Measurements from ENCODE around the gene ITPR1. TPM values are rescaled to one million over a fixed set of nuclear protein-coding genes. Genes with fewer than 3 reads are reported as not detected.

Gene ITPR1
- total RNA-seq, 4 donors from 2014 or later: 56.1 to 71.2 (median 61.9) TPM

DNA sequence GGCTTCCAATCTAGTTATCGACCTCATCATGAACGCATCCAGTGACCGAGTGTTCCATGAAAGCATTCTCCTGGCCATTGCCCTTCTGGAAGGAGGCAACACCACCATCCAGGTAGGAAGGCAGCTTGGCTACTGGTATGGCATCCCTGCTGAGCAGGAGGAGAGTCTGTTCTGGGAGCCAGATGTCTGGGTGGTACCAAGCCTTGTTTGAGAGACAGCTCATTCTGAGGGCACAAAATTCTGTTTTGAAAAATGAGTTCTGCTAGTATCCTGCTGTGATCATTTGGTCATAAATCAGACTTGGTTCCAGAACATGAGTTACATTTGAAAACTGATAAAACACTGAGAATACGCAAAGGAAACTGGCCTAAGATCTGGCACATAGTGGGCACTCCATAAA lies 242.1 kb downstream of the ITPR1 start:
- DNase-seq (ENCODE audit: low spot score in 2 of 2): no peak
- no peaks in the 10 kb centered on the region for H3K36me3 ChIP-seq
- H3K4me3 ChIP-seq: no peak overlapping the region
- H3K27ac ChIP-seq: no peak overlapping the region
- TF ChIP-seq POLR2A (IDR thresholded peaks at IDR 0.05) (no peak), EP300 (IDR thresholded peaks at IDR 0.05) (no peak)
- TF ChIP-seq, protein P1, sequence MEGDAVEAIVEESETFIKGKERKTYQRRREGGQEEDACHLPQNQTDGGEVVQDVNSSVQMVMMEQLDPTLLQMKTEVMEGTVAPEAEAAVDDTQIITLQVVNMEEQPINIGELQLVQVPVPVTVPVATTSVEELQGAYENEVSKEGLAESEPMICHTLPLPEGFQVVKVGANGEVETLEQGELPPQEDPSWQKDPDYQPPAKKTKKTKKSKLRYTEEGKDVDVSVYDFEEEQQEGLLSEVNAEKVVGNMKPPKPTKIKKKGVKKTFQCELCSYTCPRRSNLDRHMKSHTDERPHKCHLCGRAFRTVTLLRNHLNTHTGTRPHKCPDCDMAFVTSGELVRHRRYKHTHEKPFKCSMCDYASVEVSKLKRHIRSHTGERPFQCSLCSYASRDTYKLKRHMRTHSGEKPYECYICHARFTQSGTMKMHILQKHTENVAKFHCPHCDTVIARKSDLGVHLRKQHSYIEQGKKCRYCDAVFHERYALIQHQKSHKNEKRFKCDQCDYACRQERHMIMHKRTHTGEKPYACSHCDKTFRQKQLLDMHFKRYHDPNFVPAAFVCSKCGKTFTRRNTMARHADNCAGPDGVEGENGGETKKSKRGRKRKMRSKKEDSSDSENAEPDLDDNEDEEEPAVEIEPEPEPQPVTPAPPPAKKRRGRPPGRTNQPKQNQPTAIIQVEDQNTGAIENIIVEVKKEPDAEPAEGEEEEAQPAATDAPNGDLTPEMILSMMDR (IDR thresholded peaks at IDR 0.05): no peak
- H3K27me3 ChIP-seq: no peaks in the 10 kb centered on the region
- H3K4me1 ChIP-seq: peaks cover 0 to 45% (median 4%) of the 10 kb centered on the region in 4 donors
- WGBS, 2 donors: 88 to 95% methylated on average over 4 of the region's 4 CpGs
- H3K9me3 ChIP-seq: no peaks in the 10 kb centered on the region

DNA sequence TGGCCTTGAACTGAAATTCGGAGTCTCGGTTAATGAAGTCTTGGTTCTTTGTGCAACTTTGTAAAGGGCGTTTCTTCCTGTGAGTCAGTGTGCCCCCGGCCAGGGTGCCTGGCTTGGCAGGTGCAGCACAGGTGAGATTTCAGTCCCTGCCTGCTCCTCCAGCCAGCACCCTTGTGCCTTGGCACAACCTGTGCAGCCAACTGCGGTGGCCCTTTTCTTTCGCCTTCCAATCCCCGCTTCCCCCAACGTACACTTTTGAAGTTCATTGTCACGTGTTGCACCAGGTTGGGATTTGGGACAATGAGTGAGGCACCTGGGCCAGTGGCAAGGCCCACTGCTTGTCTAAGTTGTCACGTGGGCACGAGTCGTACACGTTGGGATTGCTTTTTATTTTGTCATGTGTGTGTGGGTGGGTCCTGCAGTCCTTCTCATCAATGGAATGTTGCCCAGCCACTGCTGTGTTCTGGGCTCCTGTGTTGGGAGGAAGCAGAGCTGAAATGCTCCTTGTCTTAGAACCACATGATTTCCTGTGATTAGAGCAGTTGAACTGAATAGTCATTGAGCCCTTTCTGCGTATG lies 243.2 kb downstream of the ITPR1 start:
- H3K4me1 ChIP-seq: peaks cover 0 to 46% (median 5%) of the 10 kb centered on the region in 4 donors
- H3K27me3 ChIP-seq: no peaks in the 10 kb centered on the region
- no peaks in the 10 kb centered on the region for H3K9me3 ChIP-seq
- no peaks in the 10 kb centered on the region for H3K36me3 ChIP-seq
- H3K27ac ChIP-seq: no peak overlapping the region
- WGBS, 2 donors: 69 to 72% methylated on average over 14 of the region's 14 CpGs
- no peak overlapping the region for H3K4me3 ChIP-seq
- peak in 1 of 2 donors; percentile 17 for TF ChIP-seq EP300 (IDR thresholded peaks at IDR 0.05)
- TF ChIP-seq, protein P1 (IDR thresholded peaks at IDR 0.05): no peak
- no peak for DNase-seq (ENCODE audit: low spot score in 2 of 2)

DNA sequence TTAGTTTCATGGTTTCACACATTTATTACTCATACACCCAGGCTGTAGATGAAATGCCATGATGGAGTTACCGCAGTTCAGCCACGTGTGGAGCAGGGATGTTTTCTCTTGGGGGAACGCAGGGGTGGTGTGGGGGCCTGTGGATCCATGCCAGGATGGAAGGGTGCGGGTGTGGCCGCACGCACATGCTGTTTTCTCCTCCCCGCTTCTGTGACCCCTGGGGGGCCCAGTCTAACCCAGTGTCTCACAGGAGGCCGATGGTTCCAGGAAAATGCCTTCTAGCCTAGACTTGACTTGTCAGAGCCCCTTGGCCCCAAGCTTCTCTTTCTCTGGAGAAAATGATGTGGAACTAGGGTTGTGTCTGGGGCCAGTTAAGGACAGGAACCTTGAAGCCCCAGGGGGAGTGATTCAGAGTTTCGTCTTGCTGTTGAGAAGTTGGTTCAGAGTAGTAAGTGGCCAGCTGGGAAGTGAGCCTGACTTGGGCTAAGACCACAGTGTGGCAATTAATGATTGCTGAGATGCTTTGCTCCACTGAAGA lies 245.7 kb downstream of the ITPR1 start:
- Histone ChIP-seq H3K4me1 (peaks cover 0 to 41% (median 14%) of the 10 kb centered on the region in 4 donors), H3K27me3 (no peaks in the 10 kb centered on the region), H3K36me3 (no peaks in the 10 kb centered on the region), H3K9me3 (no peaks in the 10 kb centered on the region), H3K27ac (no peak overlapping the region), H3K4me3 (no peak overlapping the region)
- no peak for DNase-seq (ENCODE audit: low spot score in 2 of 2)
- TF ChIP-seq POLR2A (IDR thresholded peaks at IDR 0.05) (no peak), EP300 (IDR thresholded peaks at IDR 0.05) (no peak)
- TF ChIP-seq, protein P1 (IDR thresholded peaks at IDR 0.05): no peak
- 90 to 95% methylated on average over 9 of the region's 9 CpGs for WGBS, 2 donors

DNA sequence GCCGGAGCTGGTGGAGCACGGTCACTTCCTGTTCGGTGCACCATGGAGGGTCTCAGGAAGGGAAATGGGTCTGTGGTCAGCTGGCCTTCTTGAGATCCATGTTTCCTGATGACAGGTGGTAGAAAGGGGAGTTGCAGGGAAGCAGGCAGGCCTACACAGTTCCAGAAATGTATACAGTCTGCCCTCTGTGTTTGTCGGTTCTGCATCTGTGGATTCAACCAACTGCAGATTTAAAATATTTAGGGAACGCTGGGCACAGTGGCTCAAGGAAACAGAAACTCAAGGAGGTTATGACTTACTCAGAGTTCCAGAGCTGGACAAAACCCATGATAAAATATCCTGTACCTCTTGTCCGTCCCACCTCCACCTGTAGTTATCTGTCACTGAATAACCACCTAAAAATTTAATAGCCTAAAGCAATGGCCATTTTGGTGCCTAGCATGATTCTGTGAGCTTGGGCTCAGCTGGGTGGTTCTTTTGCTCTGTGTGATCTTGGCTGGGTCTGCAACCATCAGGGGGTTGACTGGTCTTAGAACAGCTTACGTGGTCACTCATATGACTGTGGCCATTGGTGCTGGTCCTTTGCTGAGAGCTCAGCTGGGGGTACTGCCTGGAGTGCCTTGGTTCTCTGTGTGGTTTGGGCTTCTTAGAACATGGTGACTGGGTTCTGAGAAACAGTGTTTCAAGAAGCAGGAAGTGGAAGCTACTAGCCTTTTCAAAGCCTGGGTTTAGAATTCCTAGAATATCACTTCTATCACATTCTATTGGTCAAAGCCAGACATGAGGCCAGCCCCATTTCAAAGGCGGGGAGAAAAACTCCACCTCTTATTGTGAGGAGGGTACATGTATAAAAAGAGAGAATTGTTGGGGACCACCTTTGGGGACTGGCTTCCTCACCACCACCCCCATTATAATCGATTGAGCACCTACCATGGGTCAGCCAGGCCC lies 246.4 kb downstream of the ITPR1 start:
- Histone ChIP-seq H3K27me3 (no peaks in the 10 kb centered on the region), H3K4me1 (peaks cover 0 to 34% (median 12%) of the 10 kb centered on the region in 4 donors), H3K36me3 (no peaks in the 10 kb centered on the region), H3K27ac (peak overlapping the region in 2 of 4 donors; percentile 81 to 85), H3K9me3 (no peaks in the 10 kb centered on the region), H3K4me3 (no peak overlapping the region)
- no peak for DNase-seq (ENCODE audit: low spot score in 2 of 2)
- 85 to 93% methylated on average over 9 of the region's 9 CpGs for WGBS, 2 donors
- TF ChIP-seq EP300 (IDR thresholded peaks at IDR 0.05): no peak
- TF ChIP-seq, protein P1 (IDR thresholded peaks at IDR 0.05): no peak
